Activated T-helper 2 cell treated with anti-CD3 and anti-CD28 coated beads, Interferon-gamma antibody, Interleukin-2, Interleukin-4, amounts not matched to agents 10 μg/mL and 5 μg/mL and 100 μg/mL, durations not matched to agents 14 hours and 24 hours and 36 hours (primary cell): Measurements from ENCODE around the gene PLA2G2C. TPM values are rescaled to one million over a fixed set of nuclear protein-coding genes. Genes with fewer than 3 reads are reported as not detected.

Experiments
- DNase-seq: peaks from one replicate; pipeline ENCODE4 v3.0.0; 2021; ENCODE audit warnings: low spot score
- H3K27ac Mint-ChIP-seq: one replicate; pipeline ENCODE4 v1.8.0; 2021; ENCODE audit warnings: mixed read lengths
- H3K27me3 Mint-ChIP-seq: one replicate; pipeline ENCODE4 v1.8.0; 2021; ENCODE audit warnings: low read depth, mixed read lengths
- H3K36me3 Mint-ChIP-seq: one replicate; pipeline ENCODE4 v1.8.0; 2021; ENCODE audit warnings: low read depth, mixed read lengths
- H3K4me1 Mint-ChIP-seq: one replicate; pipeline ENCODE4 v1.8.0; 2021; ENCODE audit warnings: low read depth, mixed read lengths
- H3K4me3 Mint-ChIP-seq: one replicate; pipeline ENCODE4 v1.8.0; 2021; ENCODE audit warnings: low read depth, mild to moderate bottlenecking, moderate library complexity, mixed read lengths
- H3K9me3 Mint-ChIP-seq: one replicate; pipeline ENCODE4 v1.8.0; 2021; ENCODE audit warnings: mixed read lengths
- intact Hi-C: fragments of 100-400 bp; cut with micrococcal nuclease; formaldehyde crosslinking; loops from one replicate; pipeline ENCODE4 v1.15.1; 2023
- total RNA-seq: library from RNA; stranded (reverse); gene quantifications from 2 replicates; pipeline ENCODE4 v1.2.3, GENCODE V29; 2022

PLA2G2C gene
- total RNA-seq, 1 donor from 2014 or later = 0.30 TPM

- Mint-ChIP-seq H3K27me3 (peaks cover 47% of the 10 kb centered on the region), H3K4me3 (no peak overlapping the region), H3K9me3 (no peaks in the 10 kb centered on the region), H3K36me3 (no peaks in the 10 kb centered on the region), H3K4me1 (peaks cover 39% of the 10 kb centered on the region), H3K27ac (no peak overlapping the region)
- intact Hi-C loops = loop anchor here (2.0 kb wide), 1 partner anchor 15 kb away; no protein-coding TSS in a partner anchor
- no peak for DNase-seq
Measured at GRCh38 chr1:20187813-20188454, 1.6 kb upstream of the PLA2G2C start.

GRCh38 chr1:20187103-20187812 is 940 bp upstream of the PLA2G2C start:
- H3K4me3 Mint-ChIP-seq = peak overlapping the region; percentile 19
- no peaks in the 10 kb centered on the region for H3K9me3 Mint-ChIP-seq
- H3K4me1 Mint-ChIP-seq = peaks cover 39% of the 10 kb centered on the region
- peaks cover 42% of the 10 kb centered on the region for H3K27me3 Mint-ChIP-seq
- intact Hi-C loops = loop anchor here (2.0 kb wide), 1 partner anchor 14 kb away; no protein-coding TSS in a partner anchor
- DNase-seq = no peak
- peak overlapping the region; percentile 31 for H3K27ac Mint-ChIP-seq
- no peaks in the 10 kb centered on the region for H3K36me3 Mint-ChIP-seq

- peak overlapping the region; percentile 82 for H3K27ac Mint-ChIP-seq
Measured at GRCh38 chr1:20184997-20185833, 1.1 kb downstream of the PLA2G2C start.

GRCh38 chr1:20184481-20184900 is 1.8 kb downstream of the PLA2G2C start:
- Mint-ChIP-seq H3K9me3 (peaks cover 8% of the 10 kb centered on the region), H3K27me3 (peaks cover 40% of the 10 kb centered on the region), H3K27ac (no peak overlapping the region), H3K36me3 (peaks cover 4% of the 10 kb centered on the region), H3K4me1 (peaks cover 39% of the 10 kb centered on the region), H3K4me3 (no peak overlapping the region)
- DNase-seq = no peak
- intact Hi-C loops = no loop called here

More at GRCh38 chr1:20184997-20185833, 1.1 kb downstream of the PLA2G2C start:
- Mint-ChIP-seq H3K36me3 (no peaks in the 10 kb centered on the region), H3K4me1 (peaks cover 39% of the 10 kb centered on the region), H3K4me3 (peak overlapping the region; percentile 54), H3K27me3 (peaks cover 41% of the 10 kb centered on the region), H3K9me3 (peaks cover under 1% of the 10 kb centered on the region)
- intact Hi-C loops = no loop called here
- peak; percentile 65 for DNase-seq

- DNase-seq = no peak
- peaks cover 13% of the 10 kb centered on the region for H3K9me3 Mint-ChIP-seq
- no peak overlapping the region for H3K27ac Mint-ChIP-seq
- H3K4me1 Mint-ChIP-seq = peaks cover 38% of the 10 kb centered on the region
- H3K4me3 Mint-ChIP-seq = no peak overlapping the region
- peaks cover 4% of the 10 kb centered on the region for H3K36me3 Mint-ChIP-seq
- intact Hi-C loops = no loop called here
- H3K27me3 Mint-ChIP-seq = peaks cover 38% of the 10 kb centered on the region
Measured at GRCh38 chr1:20183616-20184271, 2.6 kb downstream of the PLA2G2C start.

GRCh38 chr1:20183035-20183434 is 3.3 kb downstream of the PLA2G2C start:
- intact Hi-C loops = no loop called here
- H3K4me3 Mint-ChIP-seq = no peak overlapping the region
- H3K36me3 Mint-ChIP-seq = peaks cover 4% of the 10 kb centered on the region
- no peak overlapping the region for H3K27ac Mint-ChIP-seq
- peaks cover 13% of the 10 kb centered on the region for H3K9me3 Mint-ChIP-seq
- peaks cover 34% of the 10 kb centered on the region for H3K27me3 Mint-ChIP-seq
- DNase-seq = no peak
- H3K4me1 Mint-ChIP-seq = peaks cover 31% of the 10 kb centered on the region

GRCh38 chr1:20182415-20182814 is 3.9 kb downstream of the PLA2G2C start:
- intact Hi-C loops = no loop called here
- H3K36me3 Mint-ChIP-seq = peaks cover 4% of the 10 kb centered on the region
- no peak overlapping the region for H3K27ac Mint-ChIP-seq
- no peak overlapping the region for H3K4me3 Mint-ChIP-seq
- peaks cover 13% of the 10 kb centered on the region for H3K9me3 Mint-ChIP-seq
- H3K27me3 Mint-ChIP-seq = peaks cover 33% of the 10 kb centered on the region
- H3K4me1 Mint-ChIP-seq = peaks cover 25% of the 10 kb centered on the region
- DNase-seq = no peak

GRCh38 chr1:20180844-20181207 is 5.5 kb downstream of the PLA2G2C start:
- Mint-ChIP-seq H3K9me3 (peaks cover 13% of the 10 kb centered on the region), H3K4me3 (no peak overlapping the region), H3K27ac (no peak overlapping the region), H3K27me3 (peaks cover 33% of the 10 kb centered on the region), H3K36me3 (peaks cover 4% of the 10 kb centered on the region), H3K4me1 (peaks cover 14% of the 10 kb centered on the region)
- intact Hi-C loops = no loop called here
- no peak for DNase-seq

- peaks cover 13% of the 10 kb centered on the region for H3K9me3 Mint-ChIP-seq
- intact Hi-C loops = no loop called here
- H3K4me3 Mint-ChIP-seq = no peak overlapping the region
- peaks cover 33% of the 10 kb centered on the region for H3K27me3 Mint-ChIP-seq
- peaks cover 4% of the 10 kb centered on the region for H3K36me3 Mint-ChIP-seq
- no peak overlapping the region for H3K27ac Mint-ChIP-seq
- H3K4me1 Mint-ChIP-seq = peaks cover 18% of the 10 kb centered on the region
- no peak for DNase-seq
Measured at GRCh38 chr1:20180129-20180843, 6.0 kb downstream of the PLA2G2C start.

GRCh38 chr1:20179371-20180128 is 6.8 kb downstream of the PLA2G2C start:
- H3K9me3 Mint-ChIP-seq = peaks cover 13% of the 10 kb centered on the region
- H3K36me3 Mint-ChIP-seq = peaks cover 4% of the 10 kb centered on the region
- H3K27ac Mint-ChIP-seq = no peak overlapping the region
- intact Hi-C loops = no loop called here
- H3K4me1 Mint-ChIP-seq = peaks cover 19% of the 10 kb centered on the region
- peaks cover 33% of the 10 kb centered on the region for H3K27me3 Mint-ChIP-seq
- no peak for DNase-seq
- no peak overlapping the region for H3K4me3 Mint-ChIP-seq

- intact Hi-C loops = no loop called here
Measured at GRCh38 chr1:20178634-20179370, 7.5 kb downstream of the PLA2G2C start.

More at GRCh38 chr1:20178634-20179370, 7.5 kb downstream of the PLA2G2C start:
- Mint-ChIP-seq H3K9me3 (peaks cover 13% of the 10 kb centered on the region), H3K27ac (no peak overlapping the region), H3K36me3 (peaks cover 4% of the 10 kb centered on the region), H3K4me1 (peaks cover 15% of the 10 kb centered on the region), H3K4me3 (no peak overlapping the region), H3K27me3 (peaks cover 32% of the 10 kb centered on the region)
- DNase-seq = no peak
